B cell (primary cell): Measurements from ENCODE around the gene NXPE4. TPM values are rescaled to one million over a fixed set of nuclear protein-coding genes. Genes with fewer than 3 reads are reported as not detected.

Source experiments
- ATAC-seq: fragments of 200-7000 bp; cut with Tn5 transposase; one replicate; pipeline ENCODE4 v1.10.0; 2021; ENCODE audit warnings: low read depth, mild to moderate bottlenecking, moderate number of reproducible peaks, moderate library complexity
- CTCF ChIA-PET: fragments of 350-600 bp; sonication (Branson Sonifier 250); formaldehyde crosslinking; loops from one replicate; lab custom pipeline; 2021; ENCODE audit warnings: antibody characterized with exemption, inconsistent platforms; lab: Charles Lee
- POLR2A ChIA-PET: fragments of 350-600 bp; sonication (Branson Sonifier 250); formaldehyde crosslinking; loops from one replicate; lab custom pipeline; 2021; ENCODE audit warnings: antibody characterized with exemption; lab: Charles Lee
- DNase-seq: peaks from one replicate; pipeline ENCODE4 v3.0.0; 2013
- H2AFZ ChIP-seq: 2 replicates; pipeline ENCODE4 v1.6.1; 2012; ENCODE audit warnings: mild to moderate bottlenecking, low read depth, low read length; ENCODE audit not compliant: insufficient read depth, poor library complexity, severe bottlenecking
- H3K27ac ChIP-seq, 2 donors: 1 replicate in 1 of 2; 2 replicates in 1 of 2; pipeline ENCODE4 v1.5.1; 2012 to 2013; ENCODE audit warnings: low read length in 2 of 2, mild to moderate bottlenecking in 2 of 2, moderate library complexity in 1 of 2
- H3K27me3 ChIP-seq, 4 experiments: fragments of 200-600 bp in 1 of 4; sonication (generic) in 1 of 4; replicated peaks in 1 of 4; 1 replicate in 2 of 4; 2 replicates in 2 of 4; pipeline versions ENCODE4 v1.6.1 to v1.7.0; 2013 to 2016; ENCODE audit warnings: low read length in 3 of 4, mild to moderate bottlenecking in 2 of 4, mixed read lengths in 1 of 4, moderate library complexity in 1 of 4; ENCODE audit not compliant: insufficient read depth in 4 of 4, control insufficient read depth in 3 of 4; ENCODE audit errors: control extremely low read depth in 1 of 4
- H3K36me3 ChIP-seq, 2 experiments: replicated peaks in 1 of 2; 1 replicate in 1 of 2; 2 replicates in 1 of 2; pipeline versions ENCODE4 v1.6.1 to v1.7.1; 2013; ENCODE audit warnings: low read length in 1 of 2; ENCODE audit not compliant: insufficient read depth in 2 of 2, control insufficient read depth in 1 of 2; ENCODE audit errors: control extremely low read depth in 1 of 2, extremely low read depth in 1 of 2
- H3K4me1 ChIP-seq, 2 donors: fragments of 200-600 bp in 1 of 2; sonication (generic) in 1 of 2; 1 replicate in 1 of 2; 2 replicates in 1 of 2; pipeline versions ENCODE4 v1.5.1 to v1.6.1; 2013 to 2017; ENCODE audit warnings: low read length in 2 of 2; ENCODE audit not compliant: control insufficient read depth in 2 of 2, insufficient read depth in 2 of 2
- H3K4me2 ChIP-seq: replicated peaks from 2 replicates; pipeline ENCODE3; 2012; ENCODE audit warnings: mild to moderate bottlenecking, low read depth, low read length; ENCODE audit not compliant: poor library complexity, severe bottlenecking
- H3K4me3 ChIP-seq, 5 experiments: fragments of 200-600 bp in 1 of 5; sonication (generic) in 1 of 5; 1 replicate in 3 of 5; 2 replicates in 2 of 5; pipeline versions ENCODE4 v1.5.1 to v1.7.0; 2011 to 2016; ENCODE audit warnings: low read length in 4 of 5, mild to moderate bottlenecking in 4 of 5, low read depth in 2 of 5, control low read depth in 1 of 5, moderate library complexity in 1 of 5; ENCODE audit not compliant: insufficient read depth in 1 of 5; ENCODE audit errors: control extremely low read depth in 1 of 5, extremely low read depth in 1 of 5
- H3K79me2 ChIP-seq: fragments of 200-600 bp; sonication (generic); one replicate; pipeline ENCODE4 v1.6.0; 2016; ENCODE audit warnings: low read length; ENCODE audit not compliant: control insufficient read depth, insufficient read depth
- H3K9ac ChIP-seq: fragments of 200-600 bp; sonication (generic); 2 replicates; pipeline ENCODE4 v1.6.1; 2017; ENCODE audit warnings: mild to moderate bottlenecking, low read length, moderate library complexity
- H3K9me3 ChIP-seq, 3 donors: one replicate each; pipeline versions ENCODE4 v1.6.1 to v1.7.1; 2013; ENCODE audit warnings: low read length in 2 of 3; ENCODE audit not compliant: control insufficient read depth in 2 of 3, insufficient read depth in 1 of 3; ENCODE audit errors: control extremely low read depth in 1 of 3
- H4K20me1 ChIP-seq: 2 replicates; pipeline ENCODE4 v1.6.0; 2012; ENCODE audit warnings: mild to moderate bottlenecking, low read length; ENCODE audit not compliant: insufficient read depth, control insufficient read depth, poor library complexity, severe bottlenecking
- H3K27ac Mint-ChIP-seq: one replicate; pipeline ENCODE4 v1.8.0; 2021; ENCODE audit warnings: mixed read lengths
- H3K27me3 Mint-ChIP-seq: one replicate; pipeline ENCODE4 v1.8.0; 2021; ENCODE audit warnings: mixed read lengths
- H3K4me1 Mint-ChIP-seq: one replicate; pipeline ENCODE4 v1.8.0; 2021; ENCODE audit warnings: mixed read lengths
- H3K4me3 Mint-ChIP-seq: one replicate; pipeline ENCODE4 v1.8.0; 2021; ENCODE audit warnings: mixed read lengths
- H3K9me3 Mint-ChIP-seq: one replicate; pipeline ENCODE4 v1.8.0; 2022; ENCODE audit warnings: mixed read lengths; ENCODE audit not compliant: insufficient read depth
- CTCF ChIP-seq: fragments of 200-600 bp; IDR thresholded peaks from one replicate; pipeline ENCODE4 v1.8.0; 2022; ENCODE audit warnings: antibody characterized with exemption, mild to moderate bottlenecking
- EZH2 ChIP-seq: IDR thresholded peaks from 2 replicates; pipeline ENCODE4 v1.6.1; 2012; ENCODE audit warnings: borderline replicate concordance, low read depth, mild to moderate bottlenecking, moderate library complexity, low read length; ENCODE audit not compliant: insufficient read depth, poor library complexity, severe bottlenecking
- WGBS: methylation state at CpG from one replicate; pipeline ENCODE4 v1.1.5; 2013; ENCODE audit warnings: missing lambda C conversion rate; ENCODE audit not compliant: insufficient coverage; 5-methylcytosine and 5-hydroxymethylcytosine counted together
- intact Hi-C: fragments of 100-400 bp; cut with micrococcal nuclease; formaldehyde crosslinking; loops from one replicate; pipeline ENCODE4 v1.10.0; 2022
- polyA plus RNA-seq: library from polyadenylated mRNA; depleted of rRNA; stranded (reverse); fragments of >200 nt; gene quantifications from 2 replicates; pipeline ENCODE4 v1.2.3, GENCODE V29; 2012
- total RNA-seq, 2 donors: library from RNA; stranded (reverse); fragments of 120-200 nt in 1 of 2; gene quantifications; 1 replicate in 1 of 2; 2 replicates in 1 of 2; pipeline versions ENCODE4 v1.2.3 to v1.2.4, GENCODE V29; 2013 to 2022

Gene NXPE4
- total and polyA plus RNA-seq, 2 donors (not counting 1 experiment from before 2014, with no cell fraction given): not detected

- H3K4me1 ChIP-seq: no peaks in the 10 kb centered on the region
- no peak within 1 kb of the TSS for H3K27ac ChIP-seq
- H3K27me3 Mint-ChIP-seq: peaks cover 12% of the 10 kb centered on the region
- H3K4me1 Mint-ChIP-seq: no peaks in the 10 kb centered on the region
- no peaks in the 10 kb centered on the region for H3K79me2 ChIP-seq
- no peaks in the 10 kb centered on the region for H4K20me1 ChIP-seq
- no CpG with 5 or more reads among the region's 4 CpGs for WGBS
- ChIA-PET CTCF (no interaction called here), POLR2A (no interaction called here)
- H3K9me3 Mint-ChIP-seq: no peaks in the 10 kb centered on the region
- no peak within 1 kb of the TSS for H2AFZ ChIP-seq
- H3K27me3 ChIP-seq: peaks cover 0 to 4% (median 0%) of the 10 kb centered on the region in 4 experiments
- TF ChIP-seq EZH2 (no peak), CTCF (no peak)
- H3K4me2 ChIP-seq: no peak within 1 kb of the TSS
- H3K36me3 ChIP-seq: no peaks in the 10 kb centered on the region
- H3K27ac Mint-ChIP-seq: no peak within 1 kb of the TSS
- ATAC-seq (no peak), DNase-seq (no peak)
- no peak within 1 kb of the TSS for H3K9ac ChIP-seq
- intact Hi-C loops: no loop called here
- no peak within 1 kb of the TSS for H3K4me3 Mint-ChIP-seq
- no peaks in the 10 kb centered on the region for H3K9me3 ChIP-seq
- no peak within 1 kb of the TSS for H3K4me3 ChIP-seq
Measured at GRCh38 chr11:114559425-114560310, 35.9 kb downstream of the NXPE4 start, which contains the start of gene NXPE1. Gene NXPE1, minus strand, starts transcription at chr11:114559881. Its CDS starts 8,680 bp downstream, at chr11:114551201.

GRCh38 chr11:114556135-114556534 lies 39.5 kb downstream of the NXPE4 start:
- H3K27ac ChIP-seq: no peak overlapping the region
- no peaks in the 10 kb centered on the region for H3K9me3 ChIP-seq
- WGBS: no CpG with 5 or more reads among the region's 1 CpG
- no peak overlapping the region for H3K9ac ChIP-seq
- ChIA-PET POLR2A (no interaction called here), CTCF (no interaction called here)
- Mint-ChIP-seq H3K27ac (no peak overlapping the region), H3K4me3 (no peak overlapping the region), H3K9me3 (no peaks in the 10 kb centered on the region), H3K27me3 (peaks cover 9% of the 10 kb centered on the region), H3K4me1 (no peaks in the 10 kb centered on the region)
- H3K4me3 ChIP-seq: no peak overlapping the region
- no peak for ATAC-seq
- H4K20me1 ChIP-seq: no peaks in the 10 kb centered on the region
- no peaks in the 10 kb centered on the region for H3K4me1 ChIP-seq
- no peak overlapping the region for H3K4me2 ChIP-seq
- no peaks in the 10 kb centered on the region for H3K36me3 ChIP-seq
- H3K79me2 ChIP-seq: no peaks in the 10 kb centered on the region
- no peak for DNase-seq
- TF ChIP-seq EZH2: no peak
- no peak for TF ChIP-seq CTCF
- intact Hi-C loops: no loop called here
- no peak overlapping the region for H2AFZ ChIP-seq
- H3K27me3 ChIP-seq: no peaks in the 10 kb centered on the region
